ENCODE measurements around the gene ENOX2.

- TF ChIP-seq CTCF (IDR thresholded peaks at IDR 0.05) = no peak
- no peak for TF ChIP-seq POLR2A (IDR thresholded peaks at IDR 0.05)
Observed at GRCh38 chrX:130628516-130628915, 274.5 kb downstream of the ENOX2 start.

Measured in adrenal gland (tissue), 5 donors.